Thymus (tissue), 11 donors: ENCODE results near the gene RHBDL2. TPM values are rescaled to one million over a fixed set of nuclear protein-coding genes. Genes with fewer than 3 reads are reported as not detected.

Experiments used
- DNase-seq, 9 donors: peaks; one replicate each; pipeline ENCODE4 v3.0.0-alpha.2; 2013; ENCODE audit warnings: low spot score in 9 of 9, low read depth in 6 of 9, missing footprints in 1 of 9
- H3K27ac ChIP-seq, 2 donors: one replicate each; pipeline ENCODE4 v1.5.1; 2013; ENCODE audit warnings: control low read depth in 1 of 2, low read depth in 1 of 2, low read length in 1 of 2, mild to moderate bottlenecking in 1 of 2, moderate library complexity in 1 of 2
- H3K27me3 ChIP-seq, 2 donors: one replicate each; pipeline ENCODE4 v1.5.1; 2013; ENCODE audit warnings: low read length in 1 of 2; ENCODE audit not compliant: control insufficient read depth in 2 of 2, insufficient read depth in 1 of 2
- H3K36me3 ChIP-seq, 2 donors: one replicate each; pipeline ENCODE4 v1.5.1; 2013; ENCODE audit warnings: low read length in 1 of 2, mild to moderate bottlenecking in 1 of 2, moderate library complexity in 1 of 2; ENCODE audit not compliant: control insufficient read depth in 2 of 2, insufficient read depth in 2 of 2
- H3K4me1 ChIP-seq, 2 donors: one replicate each; pipeline ENCODE4 v1.5.1; 2013; ENCODE audit warnings: low read length in 2 of 2; ENCODE audit not compliant: control insufficient read depth in 2 of 2, insufficient read depth in 2 of 2
- H3K4me3 ChIP-seq, 2 donors: one replicate each; pipeline ENCODE4 v1.5.1; 2013; ENCODE audit warnings: low read length in 2 of 2, control low read depth in 1 of 2, mild to moderate bottlenecking in 1 of 2
- H3K9me3 ChIP-seq, 2 donors: one replicate each; pipeline ENCODE4 v1.5.1; 2013; ENCODE audit warnings: low read length in 1 of 2, mild to moderate bottlenecking in 1 of 2; ENCODE audit not compliant: control insufficient read depth in 2 of 2, insufficient read depth in 1 of 2
- WGBS: extraction: QIAGEN DNeasy Blood & Tissue Kit; methylation state at CpG from one replicate; pipeline ENCODE4 v1.1.7; 2013; 5-methylcytosine and 5-hydroxymethylcytosine counted together
- polyA plus RNA-seq: library from polyadenylated mRNA; stranded (reverse); fragments of 200-250 nt; gene quantifications from one replicate; pipeline ENCODE4 v1.2.3, GENCODE V29; 2013
- total RNA-seq: library from RNA; stranded (reverse); fragments of 120-200 nt; gene quantifications from one replicate; pipeline ENCODE4 v1.2.4, GENCODE V29; 2013
- donor health status: healthy.

RHBDL2 gene
- total and polyA plus RNA-seq, 2 donors = 0.99 to 2.3 TPM

DNA sequence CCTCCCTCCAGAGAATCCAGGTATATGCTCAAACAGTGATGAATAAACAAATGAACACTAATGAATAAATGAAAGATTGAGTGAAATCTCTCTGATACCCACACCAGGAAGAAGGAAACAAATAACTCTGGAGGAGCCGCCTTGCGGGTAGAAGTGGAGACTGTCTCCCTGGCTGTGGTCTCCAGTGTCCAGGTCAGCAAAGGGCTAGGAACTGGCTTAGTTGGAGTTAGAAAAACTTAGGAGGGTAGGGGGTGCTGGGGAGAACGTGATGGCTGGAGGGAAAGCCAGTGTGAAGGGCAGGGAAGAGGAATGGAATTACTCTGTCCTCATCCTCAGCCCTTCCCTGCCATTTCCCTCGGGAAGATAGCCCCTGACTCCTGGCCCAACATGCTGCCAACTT lies 537 bp downstream of the RHBDL2 start:
- Histone ChIP-seq H3K27me3 (peaks cover 0 to 4% of the 10 kb centered on the region in 2 donors), H3K4me3 (no peak overlapping the region), H3K36me3 (no peaks in the 10 kb centered on the region), H3K27ac (no peak overlapping the region), H3K4me1 (no peaks in the 10 kb centered on the region), H3K9me3 (no peaks in the 10 kb centered on the region)
- WGBS = 69% methylated on average over 4 of the region's 4 CpGs
- DNase-seq = no peak

DNA sequence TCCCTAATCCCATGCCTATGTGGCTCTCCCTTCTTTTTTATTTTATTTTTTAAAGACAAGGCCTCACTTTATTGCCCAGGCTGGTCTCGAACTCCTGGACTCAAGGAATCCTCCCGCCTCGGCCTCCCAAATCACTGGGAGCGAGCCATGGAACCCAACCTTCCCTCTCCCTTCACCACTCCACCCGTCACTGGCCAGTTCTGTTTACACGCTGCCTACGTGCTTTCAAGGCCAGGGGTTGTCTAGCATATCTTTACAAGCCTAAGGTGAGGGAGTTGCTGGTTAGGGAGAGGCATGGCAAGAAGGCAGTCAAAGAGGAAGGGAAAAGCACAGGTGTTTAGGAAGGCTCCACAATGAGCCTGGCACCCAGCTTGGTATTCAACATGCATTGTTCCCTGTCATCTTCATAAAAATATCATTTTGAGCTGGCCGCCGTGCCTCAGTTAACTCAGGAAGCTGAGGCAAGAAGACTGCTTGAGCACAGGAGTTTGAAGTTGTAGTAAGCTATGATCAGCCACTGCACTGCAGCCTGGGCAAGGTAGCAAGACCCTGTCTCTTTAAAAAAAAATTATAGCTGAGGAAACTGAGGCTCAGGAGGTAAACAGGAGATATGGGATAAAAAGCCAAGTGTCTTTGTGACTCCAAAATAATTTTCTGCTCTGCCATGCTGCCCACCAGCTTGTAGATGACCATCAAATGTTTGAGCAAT lies 1.1 kb downstream of the RHBDL2 start:
- Histone ChIP-seq H3K4me1 (no peaks in the 10 kb centered on the region), H3K9me3 (no peaks in the 10 kb centered on the region), H3K36me3 (no peaks in the 10 kb centered on the region), H3K4me3 (no peak overlapping the region), H3K27me3 (peaks cover 0 to 4% of the 10 kb centered on the region in 2 donors), H3K27ac (no peak overlapping the region)
- no peak for DNase-seq
- 93% methylated on average over 9 of the region's 9 CpGs for WGBS

DNA sequence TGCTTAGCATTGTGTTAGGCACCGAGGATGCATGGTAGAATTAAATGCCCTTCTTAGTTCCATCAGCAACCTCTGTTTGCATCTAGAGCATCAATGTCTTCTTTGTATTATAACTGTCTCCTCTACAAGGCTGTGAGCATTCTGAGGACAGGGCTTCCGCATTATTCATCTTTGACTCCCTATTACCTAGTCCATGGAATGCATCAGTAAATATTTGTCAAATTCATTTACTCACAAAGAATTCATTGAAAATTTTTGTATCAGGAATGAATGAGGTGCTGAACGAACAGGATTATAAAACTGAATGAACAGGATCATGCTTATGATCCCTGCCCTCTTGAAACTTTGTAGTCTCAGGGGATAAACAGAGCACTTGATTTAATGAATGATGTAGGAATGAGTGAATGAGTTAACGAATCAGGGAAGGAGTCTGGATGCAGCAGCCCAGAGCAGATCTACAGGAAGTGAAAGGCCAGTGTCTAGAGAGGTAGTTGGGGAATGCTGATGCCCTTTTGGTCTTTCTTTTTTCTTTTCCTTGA lies 2.8 kb downstream of the RHBDL2 start:
- no peaks in the 10 kb centered on the region for H3K4me1 ChIP-seq
- WGBS = 68% methylated on average over 4 of the region's 4 CpGs

DNA sequence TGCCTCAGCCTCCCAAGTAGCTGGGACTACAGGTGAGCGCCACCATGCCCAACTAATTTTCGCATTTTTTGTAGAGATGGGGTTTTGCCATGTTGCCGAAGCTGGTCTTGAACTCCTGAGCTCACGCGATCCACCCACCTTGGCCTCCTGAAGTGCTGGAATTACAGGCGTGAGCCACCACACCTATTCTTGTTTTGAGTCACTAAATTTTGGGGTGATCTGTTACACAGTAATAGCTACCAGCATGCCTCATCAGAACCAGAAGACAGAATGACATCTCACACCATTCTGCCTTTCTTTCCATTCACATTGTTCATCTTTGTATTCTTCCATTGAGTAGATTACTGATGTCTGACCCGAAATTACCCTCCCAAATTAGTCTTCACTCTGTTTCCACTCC lies 9.1 kb downstream of the RHBDL2 start:
- Histone ChIP-seq H3K9me3 (no peaks in the 10 kb centered on the region), H3K36me3 (no peaks in the 10 kb centered on the region), H3K4me1 (no peaks in the 10 kb centered on the region), H3K27ac (no peak overlapping the region), H3K27me3 (no peaks in the 10 kb centered on the region), H3K4me3 (no peak overlapping the region)
- no peak for DNase-seq
- WGBS = 98% methylated on average over 7 of the region's 7 CpGs

More for the DNA sequence above, 2.8 kb downstream of the RHBDL2 start:
- Histone ChIP-seq H3K4me3 (no peak overlapping the region), H3K9me3 (no peaks in the 10 kb centered on the region), H3K27me3 (peaks cover 0 to 4% of the 10 kb centered on the region in 2 donors), H3K27ac (no peak overlapping the region), H3K36me3 (no peaks in the 10 kb centered on the region)
- DNase-seq = no peak

DNA sequence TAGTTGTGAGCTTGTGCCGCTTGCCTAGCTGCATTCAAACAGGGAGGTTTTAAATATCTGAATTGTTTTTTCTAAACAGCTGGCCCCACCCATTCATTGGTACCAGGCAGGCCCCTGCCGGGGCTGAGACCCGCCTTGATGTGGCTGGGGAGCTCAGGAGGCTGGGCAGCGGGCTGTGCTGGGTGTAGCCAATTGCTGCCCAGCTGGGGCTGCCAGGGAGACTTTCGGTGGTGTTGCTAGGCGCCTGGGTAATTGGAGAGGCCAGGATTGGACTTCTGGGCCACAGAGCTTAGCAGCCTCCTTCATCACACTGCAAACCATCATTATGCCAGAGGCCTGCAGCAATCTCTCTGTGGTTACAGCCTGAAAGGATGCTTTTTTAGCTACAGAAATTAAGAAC lies 12.2 kb downstream of the RHBDL2 start:
- Histone ChIP-seq H3K27ac (no peak overlapping the region), H3K9me3 (no peaks in the 10 kb centered on the region), H3K4me1 (no peaks in the 10 kb centered on the region), H3K36me3 (no peaks in the 10 kb centered on the region), H3K27me3 (no peaks in the 10 kb centered on the region), H3K4me3 (no peak overlapping the region)
- WGBS = 92% methylated on average over 6 of the region's 6 CpGs
- no peak for DNase-seq

DNA sequence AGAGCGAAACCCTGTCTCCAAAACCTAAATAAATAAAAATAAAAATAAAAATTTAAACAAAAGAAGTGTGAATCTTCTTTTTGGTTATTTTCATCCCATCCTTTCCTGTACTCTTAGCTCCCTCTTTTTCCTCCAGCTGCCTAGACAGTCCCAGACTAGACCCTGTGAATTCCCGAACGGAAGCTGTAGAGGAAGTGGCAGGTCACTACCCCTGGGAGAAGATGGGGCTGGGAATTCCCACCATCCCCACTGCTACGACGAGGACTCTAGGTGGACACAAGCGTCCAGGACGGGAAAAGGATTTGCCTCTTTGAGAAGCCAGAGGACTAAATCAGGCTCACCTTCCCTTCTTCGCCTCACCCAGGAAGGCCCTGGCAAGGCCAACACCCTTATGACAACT lies 12.6 kb downstream of the RHBDL2 start:
- H3K4me3 ChIP-seq = no peak overlapping the region
- H3K4me1 ChIP-seq = no peaks in the 10 kb centered on the region
- 97% methylated on average over 8 of the region's 8 CpGs for WGBS
- no peak overlapping the region for H3K27ac ChIP-seq
- no peaks in the 10 kb centered on the region for H3K36me3 ChIP-seq
- DNase-seq = no peak
- H3K9me3 ChIP-seq = no peaks in the 10 kb centered on the region
- H3K27me3 ChIP-seq = no peaks in the 10 kb centered on the region

DNA sequence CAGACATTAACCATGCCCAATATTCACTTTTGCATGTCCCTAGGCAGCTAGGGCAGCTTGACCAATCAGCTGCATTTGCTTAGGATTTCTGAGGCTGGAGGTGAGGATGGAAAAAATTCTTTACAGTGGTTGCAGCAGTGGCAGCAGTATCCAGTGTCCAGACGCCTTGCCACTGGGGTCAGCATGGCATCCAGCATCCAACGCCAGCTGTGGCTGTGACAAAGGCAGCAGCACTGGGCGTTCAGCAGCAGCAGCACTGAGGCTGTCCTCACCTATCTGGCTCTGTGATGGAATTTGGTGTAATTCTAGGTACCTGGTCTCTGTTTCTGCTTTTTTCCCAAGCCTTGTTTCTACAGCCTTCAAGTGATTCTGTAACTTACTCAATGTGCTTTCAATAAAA lies 15.5 kb downstream of the RHBDL2 start:
- WGBS = 96% methylated on average over 3 of the region's 3 CpGs

DNA sequence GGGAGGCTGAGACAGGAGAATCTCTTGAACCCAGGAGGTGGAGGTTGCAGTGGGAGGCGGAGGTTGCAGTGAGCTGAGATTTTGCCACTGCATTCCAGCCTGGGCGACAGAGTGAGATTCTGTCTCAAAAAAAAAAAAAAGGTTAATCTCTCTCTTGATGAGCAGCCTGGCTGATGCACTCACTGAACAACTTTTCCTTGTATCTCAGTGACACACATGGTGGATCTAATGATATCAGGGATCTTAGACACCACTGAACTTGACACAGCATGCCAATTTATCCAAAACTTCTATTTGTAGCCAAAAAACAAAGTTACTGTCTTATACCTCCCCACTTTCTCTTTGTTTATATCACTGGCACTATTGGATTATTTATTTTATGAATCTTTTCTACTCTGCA lies 16.2 kb downstream of the RHBDL2 start:
- DNase-seq = no peak
- Histone ChIP-seq H3K36me3 (no peaks in the 10 kb centered on the region), H3K4me1 (no peaks in the 10 kb centered on the region), H3K27ac (no peak overlapping the region), H3K4me3 (no peak overlapping the region), H3K27me3 (no peaks in the 10 kb centered on the region), H3K9me3 (no peaks in the 10 kb centered on the region)
- 95% methylated on average over 2 of the region's 2 CpGs for WGBS

More for the DNA sequence above, 15.5 kb downstream of the RHBDL2 start:
- Histone ChIP-seq H3K36me3 (no peaks in the 10 kb centered on the region), H3K27ac (no peak overlapping the region), H3K27me3 (no peaks in the 10 kb centered on the region), H3K4me1 (no peaks in the 10 kb centered on the region), H3K4me3 (no peak overlapping the region), H3K9me3 (no peaks in the 10 kb centered on the region)
- DNase-seq = no peak

DNA sequence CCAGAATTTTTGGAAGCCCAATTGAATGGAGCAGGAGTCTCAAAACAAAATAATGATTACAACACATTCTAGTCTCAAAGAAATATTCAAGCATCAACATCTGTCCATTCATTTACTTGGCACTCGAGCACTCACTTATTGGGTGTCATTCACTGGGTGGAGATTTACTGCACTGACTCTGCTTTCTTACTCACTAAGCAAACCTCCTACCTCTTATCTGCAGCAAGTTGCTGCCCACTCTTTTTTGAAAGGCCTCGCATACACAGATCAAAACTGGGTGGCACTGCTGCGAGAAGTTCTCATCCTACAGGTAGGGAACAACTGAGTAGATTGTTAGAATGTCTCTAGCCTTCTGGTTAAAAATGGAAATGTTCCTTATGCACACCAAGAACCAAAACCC lies 18.0 kb downstream of the RHBDL2 start:
- Histone ChIP-seq H3K4me3 (no peak overlapping the region), H3K9me3 (no peaks in the 10 kb centered on the region), H3K4me1 (no peaks in the 10 kb centered on the region), H3K27ac (no peak overlapping the region), H3K27me3 (no peaks in the 10 kb centered on the region), H3K36me3 (no peaks in the 10 kb centered on the region)
- WGBS = 96% methylated on average over 3 of the region's 3 CpGs
- no peak for DNase-seq
